ENCODE data around the gene DDX1.

- no peak for TF ChIP-seq BHLHE40 (IDR thresholded peaks at IDR 0.05; ENCODE audit: borderline replicate concordance)
- no peak for TF ChIP-seq SUZ12 (IDR thresholded peaks at IDR 0.05)
- TF ChIP-seq FOXM1 (IDR thresholded peaks at IDR 0.05; ENCODE audit: borderline replicate concordance) = no peak
- no peak for TF ChIP-seq SP1 (IDR thresholded peaks at IDR 0.05)
- TF ChIP-seq FOXK2 (IDR thresholded peaks at IDR 0.05) = no peak
- no peak for TF ChIP-seq HDGF (IDR thresholded peaks at IDR 0.05; ENCODE audit: borderline replicate concordance)
- TF ChIP-seq TARDBP (IDR thresholded peaks at IDR 0.05) = no peak
- no peak for TF ChIP-seq ELF4 (IDR thresholded peaks at IDR 0.05)
- TF ChIP-seq PKNOX1 (IDR thresholded peaks at IDR 0.05) = no peak
- TF ChIP-seq ARNT (IDR thresholded peaks at IDR 0.05) = no peak
- no peak for TF ChIP-seq NFRKB (IDR thresholded peaks at IDR 0.05)
- TF ChIP-seq CTBP1 (IDR thresholded peaks at IDR 0.05; ENCODE audit: borderline replicate concordance) = no peak
- no peak for TF ChIP-seq ZNF384 (IDR thresholded peaks at IDR 0.05)
- no peak for TF ChIP-seq FOXA1 (IDR thresholded peaks at IDR 0.05)
Observed at GRCh38 chr2:15673919-15674636, 82.4 kb downstream of the DDX1 start.

All from HEK293T (cell line).